CD14-positive monocyte (primary cell): ENCODE measurements around the gene PCDH1. TPM values are rescaled to one million over a fixed set of nuclear protein-coding genes. Genes with fewer than 3 reads are reported as not detected.

Experiments used
- DNase-seq, 3 donors: peaks; one replicate each; pipeline ENCODE4 v3.0.0-alpha.2; 2011 to 2022
- H2AFZ ChIP-seq: 2 replicates; pipeline ENCODE4 v1.6.0; 2012; ENCODE audit warnings: mild to moderate bottlenecking, low read depth, low read length, inconsistent platforms; ENCODE audit not compliant: insufficient read depth, poor library complexity, severe bottlenecking
- H3K27ac ChIP-seq, 2 donors: 1 replicate in 1 of 2; 2 replicates in 1 of 2; pipeline ENCODE4 v1.5.1; 2012 to 2013; ENCODE audit warnings: low read length in 2 of 2, control low read depth in 1 of 2, inconsistent platforms in 1 of 2, low read depth in 1 of 2, mild to moderate bottlenecking in 1 of 2
- H3K27me3 ChIP-seq, 2 donors: one replicate each; pipeline versions ENCODE4 v1.6.0 to v1.6.1; 2011 to 2013; ENCODE audit warnings: low read length in 2 of 2; ENCODE audit not compliant: control insufficient read depth in 2 of 2, insufficient read depth in 2 of 2
- H3K36me3 ChIP-seq, 2 donors: replicated peaks in 1 of 2; 1 replicate in 1 of 2; 2 replicates in 1 of 2; pipeline versions ENCODE4 v1.5.1 to v1.6.1; 2012 to 2013; ENCODE audit warnings: low read length in 2 of 2, control low read depth in 1 of 2, inconsistent platforms in 1 of 2, mild to moderate bottlenecking in 1 of 2; ENCODE audit not compliant: insufficient read depth in 2 of 2, control insufficient read depth in 1 of 2
- H3K4me1 ChIP-seq, 2 donors: 1 replicate in 1 of 2; 2 replicates in 1 of 2; pipeline versions ENCODE4 v1.5.1 to v1.6.1; 2012 to 2013; ENCODE audit warnings: low read length in 2 of 2, control low read depth in 1 of 2, inconsistent platforms in 1 of 2, mild to moderate bottlenecking in 1 of 2, moderate library complexity in 1 of 2; ENCODE audit not compliant: insufficient read depth in 2 of 2, control insufficient read depth in 1 of 2
- H3K4me2 ChIP-seq: replicated peaks from 2 replicates; pipeline ENCODE3; 2012; ENCODE audit warnings: low read length, moderate library complexity, mild to moderate bottlenecking; ENCODE audit not compliant: poor library complexity, severe bottlenecking; ENCODE audit errors: extremely low read depth
- H3K4me3 ChIP-seq, 3 experiments: fragments of 200-600 bp in 1 of 3; sonication (generic) in 1 of 3; replicated peaks in 1 of 3; 1 replicate in 2 of 3; 2 replicates in 1 of 3; pipeline ENCODE4 v1.5.1; 2011 to 2013; ENCODE audit warnings: low read length in 3 of 3, mild to moderate bottlenecking in 3 of 3, control low read depth in 2 of 3, low read depth in 2 of 3, inconsistent platforms in 1 of 3, moderate library complexity in 1 of 3
- H3K79me2 ChIP-seq: 2 replicates; pipeline ENCODE4 v1.6.0; 2012; ENCODE audit warnings: mild to moderate bottlenecking, control low read depth, inconsistent platforms, low read length, moderate library complexity; ENCODE audit not compliant: insufficient read depth
- H3K9ac ChIP-seq: 2 replicates; pipeline ENCODE4 v1.6.0; 2017; ENCODE audit warnings: low read length, mild to moderate bottlenecking; ENCODE audit not compliant: insufficient read depth, poor library complexity, severe bottlenecking
- H3K9me3 ChIP-seq, 2 donors: replicated peaks in 1 of 2; 1 replicate in 1 of 2; 2 replicates in 1 of 2; pipeline versions ENCODE4 v1.5.1 to v1.6.1; 2012 to 2013; ENCODE audit warnings: low read length in 2 of 2, control low read depth in 1 of 2; ENCODE audit not compliant: control insufficient read depth in 1 of 2, insufficient read depth in 1 of 2
- H4K20me1 ChIP-seq: 2 replicates; pipeline ENCODE4 v1.6.0; 2012; ENCODE audit warnings: mild to moderate bottlenecking, low read length, control low read depth, moderate library complexity; ENCODE audit not compliant: insufficient read depth
- H3K27ac Mint-ChIP-seq, 7 donors: one replicate each; pipeline ENCODE4 v1.8.0; 2020; ENCODE audit warnings: mild to moderate bottlenecking in 7 of 7, mixed read lengths in 7 of 7, moderate library complexity in 6 of 7, inconsistent platforms in 2 of 7
- H3K27me3 Mint-ChIP-seq, 3 donors: one replicate each; pipeline ENCODE4 v1.8.0; 2021 to 2022; ENCODE audit warnings: low read depth in 3 of 3, mild to moderate bottlenecking in 3 of 3, mixed read lengths in 3 of 3, moderate library complexity in 3 of 3, inconsistent platforms in 1 of 3
- H3K36me3 Mint-ChIP-seq, 2 donors: one replicate each; pipeline ENCODE4 v1.8.0; 2020; ENCODE audit warnings: mixed read lengths in 2 of 2, inconsistent platforms in 1 of 2, mild to moderate bottlenecking in 1 of 2
- H3K4me1 Mint-ChIP-seq: one replicate; pipeline ENCODE4 v1.8.0; 2020; ENCODE audit warnings: mild to moderate bottlenecking, mixed read lengths
- H3K4me3 Mint-ChIP-seq, 2 donors: one replicate each; pipeline ENCODE4 v1.8.0; 2020; ENCODE audit warnings: mild to moderate bottlenecking in 2 of 2, mixed read lengths in 2 of 2, moderate library complexity in 1 of 2
- H3K9me3 Mint-ChIP-seq, 7 donors: one replicate each; pipeline ENCODE4 v1.8.0; 2020 to 2022; ENCODE audit warnings: mixed read lengths in 7 of 7, mild to moderate bottlenecking in 6 of 7, moderate library complexity in 6 of 7, inconsistent platforms in 2 of 7
- CTCF ChIP-seq: fragments of 200-600 bp; IDR thresholded peaks from one replicate; pipeline ENCODE4 v1.8.0; 2022; ENCODE audit warnings: antibody characterized with exemption, mild to moderate bottlenecking
- WGBS: methylation state at CpG from one replicate; pipeline ENCODE4 v1.1.5; 2013; ENCODE audit warnings: missing lambda C conversion rate; ENCODE audit not compliant: insufficient coverage; 5-methylcytosine and 5-hydroxymethylcytosine counted together
- intact Hi-C, 2 donors: fragments of 100-400 bp; cut with micrococcal nuclease; formaldehyde crosslinking; loops; one replicate each; pipeline versions ENCODE4 v1.15.0 to v1.15.1; 2023
- polyA plus RNA-seq, 3 donors: library from polyadenylated mRNA; depleted of rRNA in 1 of 3; unstranded in 2 of 3; stranded (reverse) in 1 of 3; fragments of 300-500 nt in 2 of 3; fragments of >200 nt in 1 of 3; fragmentation: Illumina TruSeq in 2 of 3; gene quantifications; 1 replicate in 2 of 3; 2 replicates in 1 of 3; pipeline ENCODE4 v1.2.3, GENCODE V29; 2012 to 2021

The PCDH1 gene
- polyA plus RNA-seq, 3 donors: not detected

- Histone ChIP-seq H3K9ac (no peak overlapping the region), H3K4me3 (no peak overlapping the region), H3K9me3 (no peaks in the 10 kb centered on the region), H3K79me2 (no peaks in the 10 kb centered on the region), H3K4me1 (no peaks in the 10 kb centered on the region), H4K20me1 (no peaks in the 10 kb centered on the region), H3K27me3 (peaks cover 0 to 14% of the 10 kb centered on the region in 2 donors), H3K4me2 (no peak overlapping the region), H3K36me3 (no peaks in the 10 kb centered on the region), H2AFZ (no peak overlapping the region), H3K27ac (no peak overlapping the region)
- Mint-ChIP-seq H3K27ac (no peak overlapping the region), H3K9me3 (peaks cover 0 to 1% (median 0%) of the 10 kb centered on the region in 7 donors), H3K4me1 (no peaks in the 10 kb centered on the region), H3K27me3 (peaks cover 17 to 31% (median 18%) of the 10 kb centered on the region in 3 donors), H3K36me3 (no peaks in the 10 kb centered on the region), H3K4me3 (no peak overlapping the region)
- no peak for TF ChIP-seq CTCF
- no peak for DNase-seq
- WGBS: 92% methylated on average over 3 of the region's 5 CpGs
- intact Hi-C loops: no loop called here
Observed at GRCh38 chr5:141858079-141858765, 20.0 kb downstream of the PCDH1 start.

- peaks cover 13 to 30% (median 14%) of the 10 kb centered on the region in 3 donors for H3K27me3 Mint-ChIP-seq
- no peaks in the 10 kb centered on the region for H3K36me3 Mint-ChIP-seq
- Histone ChIP-seq H3K27ac (no peak overlapping the region), H2AFZ (no peak overlapping the region), H3K36me3 (no peaks in the 10 kb centered on the region), H3K4me3 (no peak overlapping the region), H3K79me2 (no peaks in the 10 kb centered on the region), H3K27me3 (peaks cover 0 to 14% of the 10 kb centered on the region in 2 donors), H3K9ac (no peak overlapping the region), H3K9me3 (no peaks in the 10 kb centered on the region), H3K4me1 (no peaks in the 10 kb centered on the region), H4K20me1 (no peaks in the 10 kb centered on the region), H3K4me2 (no peak overlapping the region)
- no peak for TF ChIP-seq CTCF
- H3K4me3 Mint-ChIP-seq: no peak overlapping the region
- no peaks in the 10 kb centered on the region for H3K4me1 Mint-ChIP-seq
- WGBS: 94% methylated on average over 8 of the region's 12 CpGs
- DNase-seq: no peak
- peaks cover 0 to 1% (median 0%) of the 10 kb centered on the region in 7 donors for H3K9me3 Mint-ChIP-seq
- H3K27ac Mint-ChIP-seq: no peak overlapping the region
- intact Hi-C loops: no loop called here
Observed at GRCh38 chr5:141857226-141857625, 21.0 kb downstream of the PCDH1 start.
